Skin of body (tissue), 2 donors: ENCODE data around the gene AFF3. TPM values are rescaled to one million over a fixed set of nuclear protein-coding genes. Genes with fewer than 3 reads are reported as not detected.

Experiments used
- DNase-seq: peaks from one replicate; lab custom pipeline; 2025; lab: John Stamatoyannopoulos, UW
- total RNA-seq: library from RNA; depleted of rRNA; stranded (reverse); fragments of >200 nt; gene quantifications from one replicate; pipeline ENCODE4 v1.2.3, GENCODE V29; 2014

Gene AFF3
- total RNA-seq, 1 donor from 2014 or later, result 8.1 TPM

DNA sequence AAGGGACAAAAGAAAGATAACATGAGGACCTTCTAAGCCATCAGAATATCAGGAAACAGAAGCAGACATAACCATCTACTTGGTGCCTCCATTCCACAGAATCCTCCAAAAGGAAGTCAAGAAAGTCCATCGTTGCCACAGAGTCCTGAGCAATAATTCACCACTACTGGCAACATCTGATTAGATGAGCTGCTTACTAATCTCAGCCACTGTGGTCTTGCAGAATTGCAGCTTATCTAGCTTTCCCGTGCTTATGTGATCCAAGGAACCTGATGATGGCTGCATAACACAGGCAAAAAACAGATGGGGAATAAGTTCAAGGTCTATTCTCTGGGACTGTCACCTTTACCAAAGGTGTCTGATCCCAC lies 278.5 kb downstream of the AFF3 start:
- no peak for DNase-seq

DNA sequence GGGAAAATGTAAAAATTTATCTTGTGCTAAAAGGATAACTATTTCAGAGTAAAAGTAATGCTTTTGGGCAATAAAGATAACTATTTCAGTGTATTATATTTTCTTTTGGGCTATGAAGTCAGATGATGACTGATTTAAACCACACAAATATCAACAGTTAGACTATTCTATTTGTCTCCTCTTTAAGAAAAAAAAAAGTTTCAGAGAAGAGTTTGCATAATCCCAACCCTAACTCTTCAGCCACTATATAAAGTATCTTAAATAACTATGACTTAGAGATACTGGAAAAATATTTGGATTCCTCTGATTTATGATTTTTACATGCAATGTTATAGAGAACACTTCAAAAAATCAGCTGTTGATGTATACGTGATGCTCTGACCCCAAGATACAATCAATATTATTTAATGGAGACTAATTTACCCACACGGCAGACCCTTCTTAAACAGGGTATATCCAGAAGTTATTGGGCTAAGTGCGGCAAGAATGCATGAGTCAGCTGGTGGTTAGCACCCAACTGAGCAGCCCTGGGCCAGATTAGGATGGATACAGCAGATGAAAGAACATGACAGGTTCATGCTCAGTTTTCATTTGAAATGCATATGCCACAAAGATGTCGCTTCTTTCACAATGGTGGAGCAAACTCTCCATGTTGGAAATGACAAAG lies 279.0 kb downstream of the AFF3 start:
- no peak for DNase-seq

GRCh38 chr2:99862566-99862965 lies 279.8 kb downstream of the AFF3 start:
- no peak for DNase-seq

DNA sequence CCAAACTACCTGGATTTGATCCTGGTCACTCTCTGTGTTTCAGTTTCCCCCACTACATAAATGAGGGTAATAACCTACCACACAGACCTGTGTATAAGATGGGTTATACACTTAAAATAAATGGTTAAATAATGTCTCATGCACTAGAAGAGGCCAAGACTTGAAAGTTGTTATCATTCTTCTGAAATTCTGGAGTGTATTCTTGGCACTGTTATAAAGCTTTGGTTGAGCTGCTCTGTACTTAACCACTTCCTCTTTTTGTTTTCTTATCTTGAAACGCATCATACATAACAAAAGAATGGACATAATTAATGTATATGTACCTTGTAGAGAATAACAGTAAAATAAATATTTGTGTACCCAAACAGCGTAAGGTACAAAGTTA lies 281.0 kb downstream of the AFF3 start:
- no peak for DNase-seq

DNA sequence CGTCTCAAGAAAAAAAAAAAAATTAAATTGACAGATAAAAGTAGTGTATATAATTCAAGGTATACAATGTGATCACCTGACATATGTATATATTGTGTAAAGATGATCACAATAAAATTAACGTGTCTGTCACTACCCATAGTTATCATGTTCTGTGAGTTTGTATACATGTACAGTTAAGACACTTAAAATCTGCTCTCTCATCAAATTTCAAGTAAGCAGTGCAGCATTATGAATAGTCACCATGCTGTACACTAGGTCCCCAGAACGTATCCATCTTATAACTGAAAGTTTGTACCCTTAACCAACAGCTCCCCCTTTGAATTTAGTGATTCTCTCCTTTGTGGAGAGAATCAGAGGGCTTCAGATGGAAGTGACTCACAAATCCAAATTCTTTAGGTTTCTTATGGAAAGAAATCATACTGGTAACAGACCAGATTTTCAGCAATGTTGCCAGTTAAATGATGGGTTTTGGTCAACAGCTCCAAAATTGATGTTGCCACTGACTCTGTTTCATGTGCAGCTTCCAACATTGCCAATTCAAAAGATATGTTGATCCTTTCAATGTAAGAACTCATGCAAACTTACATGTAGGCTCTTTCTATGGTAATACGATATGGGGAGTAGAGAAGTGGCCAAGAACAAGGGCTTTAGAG lies 281.5 kb downstream of the AFF3 start:
- DNase-seq, result no peak

DNA sequence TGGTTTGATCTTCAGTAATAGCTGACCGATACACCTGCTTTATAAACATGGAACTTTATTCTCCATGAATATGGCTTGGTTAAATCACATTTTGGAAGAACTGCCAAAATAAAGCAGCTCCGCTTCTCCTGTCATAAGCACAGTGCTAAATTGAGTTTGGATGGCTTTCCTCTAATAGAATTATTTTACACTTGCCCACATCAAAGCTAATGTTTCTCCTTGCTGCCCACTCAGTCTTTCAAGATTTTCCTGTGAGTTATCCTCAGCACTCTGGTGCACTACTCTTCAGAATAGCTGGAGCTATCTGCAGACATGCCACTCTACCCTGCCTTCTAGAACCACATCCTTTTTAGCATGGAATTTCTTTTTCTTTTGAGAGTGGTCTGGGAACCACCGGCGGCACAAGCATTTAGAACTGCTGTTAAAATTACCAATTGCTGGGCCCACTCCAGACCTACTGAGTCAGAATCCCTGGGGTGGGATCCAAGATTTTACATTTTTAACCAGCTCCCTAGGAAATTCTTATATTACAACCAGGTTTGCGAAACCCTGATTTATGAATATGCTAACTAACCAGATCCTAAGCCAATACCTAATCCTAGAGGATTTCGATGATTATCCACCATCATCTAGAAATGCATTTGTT lies 283.3 kb downstream of the AFF3 start:
- no peak for DNase-seq

- no peak for DNase-seq
Measured at GRCh38 chr2:99857867-99858444, 284.4 kb downstream of the AFF3 start.

DNA sequence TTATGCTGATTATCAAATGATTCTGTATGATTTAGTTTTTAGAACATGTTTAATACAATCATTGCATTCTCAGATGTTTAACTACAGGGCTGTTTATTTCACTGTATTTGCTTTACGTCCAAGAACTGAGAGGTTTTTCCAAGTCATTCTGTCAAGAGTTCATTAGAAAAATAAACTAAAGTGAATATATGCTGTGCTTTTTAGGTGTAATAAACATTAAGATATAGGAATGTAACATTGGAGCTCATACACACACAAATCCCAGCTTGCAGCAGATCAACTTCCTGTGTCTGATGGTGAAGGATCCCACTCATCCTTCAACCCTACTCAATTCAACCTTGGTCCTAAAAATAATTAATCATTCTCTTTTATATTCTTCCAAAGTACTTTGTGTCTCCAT lies 285.0 kb downstream of the AFF3 start:
- no peak for DNase-seq

DNA sequence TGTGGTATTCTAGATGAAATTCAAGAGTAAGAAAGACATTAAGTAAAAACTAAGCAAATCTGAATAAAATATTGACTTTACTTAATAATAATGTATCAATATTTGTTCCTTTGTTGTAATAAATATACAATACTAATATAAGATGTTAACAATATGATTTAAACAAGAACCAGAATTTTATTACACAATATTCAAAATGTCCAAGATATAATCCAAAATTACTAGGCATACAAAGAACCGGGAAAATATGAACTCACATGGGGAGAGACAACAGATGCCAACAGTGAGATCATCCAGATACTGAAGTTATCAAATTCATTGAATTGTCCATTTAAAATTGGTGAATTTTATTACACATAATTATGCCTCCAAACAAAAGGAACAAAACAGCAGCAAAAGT lies 286.3 kb downstream of the AFF3 start:
- DNase-seq, result no peak

DNA sequence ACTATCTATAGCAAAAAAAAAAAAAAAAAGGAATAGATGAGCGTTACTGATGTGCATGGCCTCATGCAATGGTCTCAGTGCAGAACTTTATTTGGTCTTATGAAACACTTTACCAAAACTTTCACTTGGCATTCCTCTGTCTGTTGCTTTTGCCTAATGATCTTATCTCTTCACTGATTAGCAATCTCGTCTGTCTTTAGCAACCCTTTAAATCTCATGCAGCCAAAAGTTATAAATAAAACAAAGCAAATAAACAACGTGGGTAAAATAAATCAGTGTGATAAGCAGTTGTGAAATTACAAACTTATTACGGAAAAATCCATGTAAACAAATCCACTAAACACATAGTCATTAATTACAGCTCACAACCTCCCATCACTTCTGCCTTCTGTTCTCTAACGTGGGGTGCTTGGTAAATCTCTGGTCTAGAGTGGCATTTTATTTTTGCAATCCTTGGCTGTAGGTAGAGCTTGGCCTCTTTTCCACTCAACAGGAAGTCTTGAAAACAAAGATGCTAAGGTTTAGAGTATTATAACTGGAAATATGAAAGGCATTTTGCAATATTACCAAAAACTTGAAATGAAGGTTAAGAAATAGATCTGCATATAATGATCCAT lies 288.0 kb downstream of the AFF3 start:
- DNase-seq, result no peak

DNA sequence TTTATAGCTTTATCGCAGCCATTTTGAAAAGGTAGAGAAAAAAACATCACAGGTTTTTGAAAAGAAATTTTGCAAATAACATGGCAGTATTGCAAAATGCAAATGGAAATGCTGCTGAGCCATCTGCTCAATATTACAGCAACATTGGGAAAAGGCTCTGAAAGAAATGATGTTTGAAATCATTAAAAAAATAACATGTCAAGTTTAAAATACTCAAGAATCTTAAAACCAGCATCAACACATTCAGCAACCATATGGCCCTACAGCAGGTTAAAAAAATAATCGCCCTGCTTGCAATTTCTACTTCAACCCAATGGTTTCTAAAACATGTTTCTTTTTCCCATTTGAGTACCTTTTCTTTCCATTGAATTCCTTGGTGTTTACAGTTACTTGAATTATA lies 289.4 kb downstream of the AFF3 start:
- DNase-seq, result no peak

DNA sequence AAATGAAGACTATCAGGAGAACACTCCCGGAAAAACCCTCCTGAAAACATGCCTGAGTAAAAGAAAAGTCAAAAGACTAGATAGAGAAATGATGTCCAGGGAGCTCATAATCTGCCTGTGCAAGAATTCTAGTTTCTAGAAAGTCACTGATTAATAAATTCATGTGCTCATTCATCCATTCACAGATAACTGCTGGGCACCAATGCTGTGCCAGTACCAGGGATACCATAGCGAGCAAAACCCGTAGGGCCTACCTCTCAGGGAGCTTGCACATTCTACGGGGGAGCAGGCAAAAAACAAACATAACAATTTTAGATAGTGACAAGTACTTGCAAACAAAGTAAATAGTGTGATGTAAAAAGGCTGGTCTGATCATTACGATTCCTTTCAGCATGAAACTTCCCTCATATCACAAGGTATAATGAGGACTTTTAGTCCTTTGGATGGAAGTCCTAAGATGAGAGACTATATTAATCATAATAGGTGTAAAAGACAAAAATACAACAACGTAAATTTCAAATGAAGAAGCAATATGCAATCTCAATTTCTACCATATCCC lies 289.9 kb downstream of the AFF3 start:
- DNase-seq, result no peak

DNA sequence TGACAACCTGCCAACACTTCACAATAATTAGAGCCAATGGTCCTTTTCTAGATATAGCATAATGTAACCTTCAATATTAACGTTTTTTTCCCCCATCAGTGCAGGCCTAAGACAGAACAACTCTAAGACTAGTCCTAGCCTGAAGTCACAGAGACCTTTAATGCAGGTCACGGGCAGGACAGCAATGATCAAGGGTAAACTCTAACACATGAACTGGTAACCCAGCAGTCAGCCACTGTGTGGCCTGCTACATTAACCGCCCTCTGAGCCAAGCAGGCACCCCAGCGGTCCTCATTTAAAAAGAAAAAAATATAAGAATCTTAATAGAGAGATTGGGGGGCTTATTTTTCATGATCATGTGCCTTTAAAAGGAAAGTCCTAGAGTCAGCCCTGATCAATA lies 290.6 kb downstream of the AFF3 start:
- no peak for DNase-seq

DNA sequence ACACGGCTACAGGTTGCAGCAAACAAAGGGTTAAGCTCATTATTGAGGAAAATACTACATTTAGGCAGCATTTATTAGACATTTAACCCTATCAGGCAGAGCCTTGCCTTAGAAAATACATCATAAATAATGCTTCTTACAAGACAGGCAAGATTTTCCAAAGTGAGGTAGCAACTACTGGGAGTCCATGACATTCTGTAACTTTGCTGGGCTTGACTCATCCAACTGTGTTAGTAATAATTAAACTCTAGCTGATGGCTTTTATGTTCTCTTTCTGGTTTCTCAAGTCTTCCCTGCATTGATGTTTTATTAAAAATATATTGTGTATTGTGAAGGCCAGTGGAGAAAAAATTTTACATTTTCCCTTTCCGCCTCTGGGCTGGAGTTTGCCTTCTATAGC lies 291.3 kb downstream of the AFF3 start:
- DNase-seq, result no peak

DNA sequence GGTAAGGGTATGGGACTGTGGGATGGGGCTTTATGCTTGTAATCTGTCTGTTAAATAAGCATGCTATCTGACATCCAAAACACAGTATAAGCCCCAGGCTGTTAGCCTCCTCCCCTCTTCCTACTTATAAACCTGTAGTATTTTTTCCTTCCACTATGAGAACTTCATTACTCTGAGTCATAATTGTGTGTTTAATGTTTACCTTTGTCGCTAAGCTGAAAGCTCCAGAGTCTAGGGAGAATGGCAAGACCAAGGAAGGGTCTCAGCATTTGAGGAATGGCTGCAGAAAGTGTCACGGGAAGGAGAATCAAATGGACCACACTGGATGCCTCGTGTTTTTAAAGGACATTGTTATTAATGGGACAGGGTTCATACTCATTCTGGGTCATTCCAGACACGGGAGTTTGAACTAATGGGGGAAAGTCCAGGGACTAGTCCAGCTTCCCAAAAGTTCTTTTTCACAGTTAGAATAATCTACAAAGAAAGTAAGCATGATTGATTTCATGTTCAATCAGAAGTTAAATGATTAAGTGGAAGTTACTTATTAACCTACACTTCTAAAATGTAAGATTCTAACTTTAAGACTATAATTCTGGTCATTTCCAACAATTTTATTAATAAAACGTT lies 292.2 kb downstream of the AFF3 start:
- no peak for DNase-seq

GRCh38 chr2:99846462-99847107 lies 295.8 kb downstream of the AFF3 start:
- DNase-seq, result no peak

GRCh38 chr2:99845296-99845695 lies 297.1 kb downstream of the AFF3 start:
- no peak for DNase-seq

DNA sequence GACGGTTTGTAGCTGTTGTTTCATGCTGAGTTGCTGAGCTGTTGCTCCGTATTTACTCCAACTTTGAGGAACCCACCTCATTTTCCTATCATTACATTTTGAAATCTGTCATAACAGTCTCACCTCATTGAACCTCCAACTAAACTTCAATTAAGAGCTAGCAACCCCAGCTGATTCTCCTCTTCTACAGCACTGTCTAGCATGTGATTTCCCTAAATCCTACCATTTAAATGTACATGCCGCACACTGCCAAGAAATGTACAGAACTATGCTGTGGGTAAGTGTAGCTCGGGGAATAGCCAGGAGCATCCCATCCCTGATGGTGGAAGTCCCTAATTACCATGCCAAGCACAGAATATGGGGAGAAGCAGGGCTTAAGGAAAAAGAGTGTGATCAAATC lies 299.9 kb downstream of the AFF3 start:
- no peak for DNase-seq

- DNase-seq, result no peak
Measured at GRCh38 chr2:99841749-99842148, 300.6 kb downstream of the AFF3 start.

DNA sequence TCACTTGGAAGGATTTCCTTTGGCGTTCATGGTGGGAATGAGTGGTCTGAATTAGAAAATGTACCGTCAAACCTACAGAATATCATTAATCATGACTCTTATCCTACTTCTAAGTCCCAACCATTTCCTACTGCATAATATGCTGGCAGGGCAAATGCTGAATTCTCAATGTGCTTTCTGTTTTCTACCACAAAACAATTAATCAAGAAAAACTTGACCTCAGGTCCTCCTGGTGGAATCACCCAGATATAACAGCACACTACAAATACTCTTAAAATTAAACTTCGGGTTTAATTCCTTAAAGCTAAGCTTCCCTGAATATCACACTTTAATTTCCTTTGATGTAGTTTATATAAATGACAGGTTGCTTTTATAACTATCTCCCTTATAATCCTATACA lies 301.6 kb downstream of the AFF3 start:
- DNase-seq, result no peak
